Measurements from ENCODE around the gene FERMT3.

FERMT3 gene

GRCh38 chr11:64211181-64211872 is 4.8 kb downstream of the FERMT3 start:
- Histone ChIP-seq H3K27me3 (ENCODE audit: insufficient read depth, low read length) (no peaks in the 10 kb centered on the region), H3K9ac (ENCODE audit: low read length) (no peak overlapping the region), H3K27ac (ENCODE audit: low read depth, low read length) (no peak overlapping the region), H3K9me3 (ENCODE audit: insufficient read depth, low read depth, low read length) (no peaks in the 10 kb centered on the region), H3K4ac (ENCODE audit: low read depth, low read length) (no peak overlapping the region), H3K14ac (ENCODE audit: low read length) (no peak overlapping the region), H2AFZ (ENCODE audit: insufficient read depth, low read length, poor library complexity) (no peak overlapping the region), H3K79me2 (ENCODE audit: control insufficient read depth, insufficient read depth, low read length, poor library complexity) (no peaks in the 10 kb centered on the region), H4K91ac (ENCODE audit: low read depth, low read length) (no peak overlapping the region), H3K4me2 (ENCODE audit: low read length) (no peak overlapping the region), H3K36me3 (ENCODE audit: control insufficient read depth in 1 of 2, insufficient read depth in 2 of 2, low read length in 2 of 2) (peaks cover 27 to 31% of the 10 kb centered on the region in 2 experiments), H3K4me3 (ENCODE audit: low read depth, low read length) (no peak overlapping the region), H4K12ac (ENCODE audit: low read depth, low read length) (no peak overlapping the region), H2AK5ac (ENCODE audit: low read length) (no peak overlapping the region), H2BK120ac (ENCODE audit: insufficient read depth, low read length, poor library complexity) (no peak overlapping the region), H2BK12ac (ENCODE audit: low read length) (no peak overlapping the region), H2BK5ac (ENCODE audit: low read depth, low read length, poor library complexity) (no peak overlapping the region), H3K23ac (ENCODE audit: low read length) (no peak overlapping the region), H4K8ac (ENCODE audit: low read depth, low read length) (no peak overlapping the region), H3K79me1 (ENCODE audit: low read length) (no peaks in the 10 kb centered on the region), H3K18ac (ENCODE audit: low read length) (no peak overlapping the region), H3K4me1 (ENCODE audit: control insufficient read depth in 1 of 2, insufficient read depth in 2 of 2, low read length in 2 of 2) (peaks cover 0 to 7% of the 10 kb centered on the region in 2 experiments)
- no peak for DNase-seq
- no CpG with 5 or more reads among the region's 30 CpGs for WGBS (ENCODE audit: extremely low coverage, insufficient coverage, insufficient read length)

GRCh38 chr11:64216879-64217278 is 10.4 kb downstream of the FERMT3 start:
- H2AK5ac ChIP-seq (ENCODE audit: low read length) = no peak overlapping the region
- H3K23ac ChIP-seq (ENCODE audit: low read length) = no peak overlapping the region

GRCh38 chr11:64218628-64219353 is 12.3 kb downstream of the FERMT3 start:
- H3K14ac ChIP-seq (ENCODE audit: low read length) = no peak overlapping the region
- DNase-seq = no peak

More at GRCh38 chr11:64216879-64217278, 10.4 kb downstream of the FERMT3 start:
- Histone ChIP-seq H3K27me3 (ENCODE audit: insufficient read depth, low read length) (no peaks in the 10 kb centered on the region), H3K27ac (ENCODE audit: low read depth, low read length) (no peak overlapping the region), H2BK12ac (ENCODE audit: low read length) (no peak overlapping the region), H3K4me2 (ENCODE audit: low read length) (no peak overlapping the region), H3K79me1 (ENCODE audit: low read length) (no peaks in the 10 kb centered on the region), H3K36me3 (ENCODE audit: control insufficient read depth in 1 of 2, insufficient read depth in 2 of 2, low read length in 2 of 2) (peaks cover 21 to 26% of the 10 kb centered on the region in 2 experiments), H3K14ac (ENCODE audit: low read length) (no peak overlapping the region), H4K91ac (ENCODE audit: low read depth, low read length) (no peak overlapping the region), H2AFZ (ENCODE audit: insufficient read depth, low read length, poor library complexity) (no peak overlapping the region), H3K9me3 (ENCODE audit: insufficient read depth, low read depth, low read length) (no peaks in the 10 kb centered on the region), H4K8ac (ENCODE audit: low read depth, low read length) (no peak overlapping the region), H3K4me3 (ENCODE audit: low read depth, low read length) (no peak overlapping the region), H3K4me1 (ENCODE audit: control insufficient read depth in 1 of 2, insufficient read depth in 2 of 2, low read length in 2 of 2) (no peaks in the 10 kb centered on the region), H3K4ac (ENCODE audit: low read depth, low read length) (no peak overlapping the region), H3K79me2 (ENCODE audit: control insufficient read depth, insufficient read depth, low read length, poor library complexity) (no peaks in the 10 kb centered on the region), H2BK5ac (ENCODE audit: low read depth, low read length, poor library complexity) (no peak overlapping the region), H3K9ac (ENCODE audit: low read length) (no peak overlapping the region), H4K12ac (ENCODE audit: low read depth, low read length) (no peak overlapping the region), H2BK120ac (ENCODE audit: insufficient read depth, low read length, poor library complexity) (no peak overlapping the region), H3K18ac (ENCODE audit: low read length) (no peak overlapping the region)
- WGBS (ENCODE audit: extremely low coverage, insufficient coverage, insufficient read length) = no CpG with 5 or more reads among the region's 6 CpGs
- DNase-seq = no peak

GRCh38 chr11:64219354-64219684 is 12.8 kb downstream of the FERMT3 start:
- no peaks in the 10 kb centered on the region for H3K79me1 ChIP-seq (ENCODE audit: low read length)
- H3K27me3 ChIP-seq (ENCODE audit: insufficient read depth, low read length) = no peaks in the 10 kb centered on the region
- no peak overlapping the region for H3K23ac ChIP-seq (ENCODE audit: low read length)
- no peaks in the 10 kb centered on the region for H3K79me2 ChIP-seq (ENCODE audit: control insufficient read depth, insufficient read depth, low read length, poor library complexity)
- H3K4me2 ChIP-seq (ENCODE audit: low read length) = no peak overlapping the region
- H4K91ac ChIP-seq (ENCODE audit: low read depth, low read length) = no peak overlapping the region
- no peak overlapping the region for H2BK120ac ChIP-seq (ENCODE audit: insufficient read depth, low read length, poor library complexity)
- WGBS (ENCODE audit: extremely low coverage, insufficient coverage, insufficient read length) = no CpG with 5 or more reads among the region's 7 CpGs
- H2AK5ac ChIP-seq (ENCODE audit: low read length) = no peak overlapping the region
- H3K18ac ChIP-seq (ENCODE audit: low read length) = no peak overlapping the region
- no peak overlapping the region for H4K8ac ChIP-seq (ENCODE audit: low read depth, low read length)
- DNase-seq = no peak
- H3K4me1 ChIP-seq (ENCODE audit: control insufficient read depth in 1 of 2, insufficient read depth in 2 of 2, low read length in 2 of 2) = peaks cover 2 to 3% of the 10 kb centered on the region in 2 experiments
- H2AFZ ChIP-seq (ENCODE audit: insufficient read depth, low read length, poor library complexity) = no peak overlapping the region
- no peak overlapping the region for H2BK12ac ChIP-seq (ENCODE audit: low read length)
- H3K27ac ChIP-seq (ENCODE audit: low read depth, low read length) = no peak overlapping the region
- no peak overlapping the region for H3K4ac ChIP-seq (ENCODE audit: low read depth, low read length)
- H3K4me3 ChIP-seq (ENCODE audit: low read depth, low read length) = no peak overlapping the region
- H4K12ac ChIP-seq (ENCODE audit: low read depth, low read length) = no peak overlapping the region
- no peak overlapping the region for H3K9ac ChIP-seq (ENCODE audit: low read length)
- H3K14ac ChIP-seq (ENCODE audit: low read length) = no peak overlapping the region
- H3K36me3 ChIP-seq (ENCODE audit: control insufficient read depth in 1 of 2, insufficient read depth in 2 of 2, low read length in 2 of 2) = peaks cover 30 to 35% of the 10 kb centered on the region in 2 experiments
- H3K9me3 ChIP-seq (ENCODE audit: insufficient read depth, low read depth, low read length) = peaks cover 3% of the 10 kb centered on the region
- H2BK5ac ChIP-seq (ENCODE audit: low read depth, low read length, poor library complexity) = no peak overlapping the region

More at GRCh38 chr11:64218628-64219353, 12.3 kb downstream of the FERMT3 start:
- H3K4me1 ChIP-seq (ENCODE audit: control insufficient read depth in 1 of 2, insufficient read depth in 2 of 2, low read length in 2 of 2) = no peaks in the 10 kb centered on the region
- no peak overlapping the region for H4K12ac ChIP-seq (ENCODE audit: low read depth, low read length)
- WGBS (ENCODE audit: extremely low coverage, insufficient coverage, insufficient read length) = no CpG with 5 or more reads among the region's 11 CpGs
- H3K9ac ChIP-seq (ENCODE audit: low read length) = no peak overlapping the region
- H2BK5ac ChIP-seq (ENCODE audit: low read depth, low read length, poor library complexity) = no peak overlapping the region
- no peak overlapping the region for H4K91ac ChIP-seq (ENCODE audit: low read depth, low read length)
- H3K9me3 ChIP-seq (ENCODE audit: insufficient read depth, low read depth, low read length) = no peaks in the 10 kb centered on the region
- no peak overlapping the region for H3K4me3 ChIP-seq (ENCODE audit: low read depth, low read length)
- H3K23ac ChIP-seq (ENCODE audit: low read length) = no peak overlapping the region
- H3K79me2 ChIP-seq (ENCODE audit: control insufficient read depth, insufficient read depth, low read length, poor library complexity) = no peaks in the 10 kb centered on the region
- H3K18ac ChIP-seq (ENCODE audit: low read length) = no peak overlapping the region
- no peak overlapping the region for H2BK12ac ChIP-seq (ENCODE audit: low read length)
- no peak overlapping the region for H3K4me2 ChIP-seq (ENCODE audit: low read length)
- no peaks in the 10 kb centered on the region for H3K27me3 ChIP-seq (ENCODE audit: insufficient read depth, low read length)
- no peak overlapping the region for H3K4ac ChIP-seq (ENCODE audit: low read depth, low read length)
- no peak overlapping the region for H2AK5ac ChIP-seq (ENCODE audit: low read length)
- H4K8ac ChIP-seq (ENCODE audit: low read depth, low read length) = no peak overlapping the region
- H2BK120ac ChIP-seq (ENCODE audit: insufficient read depth, low read length, poor library complexity) = no peak overlapping the region
- H3K36me3 ChIP-seq (ENCODE audit: control insufficient read depth in 1 of 2, insufficient read depth in 2 of 2, low read length in 2 of 2) = peaks cover 26 to 30% of the 10 kb centered on the region in 2 experiments
- H2AFZ ChIP-seq (ENCODE audit: insufficient read depth, low read length, poor library complexity) = no peak overlapping the region
- no peak overlapping the region for H3K27ac ChIP-seq (ENCODE audit: low read depth, low read length)
- no peaks in the 10 kb centered on the region for H3K79me1 ChIP-seq (ENCODE audit: low read length)

Measured in trophoblast cell (in vitro differentiated cells and primary cell).